ENCODE results near the gene SPON1. TPM values are rescaled to one million over a fixed set of nuclear protein-coding genes. Genes with fewer than 3 reads are reported as not detected.

The SPON1 gene
- total and polyA plus RNA-seq, 2 experiments from 2014 or later: 2.9 to 6.4 TPM

DNA sequence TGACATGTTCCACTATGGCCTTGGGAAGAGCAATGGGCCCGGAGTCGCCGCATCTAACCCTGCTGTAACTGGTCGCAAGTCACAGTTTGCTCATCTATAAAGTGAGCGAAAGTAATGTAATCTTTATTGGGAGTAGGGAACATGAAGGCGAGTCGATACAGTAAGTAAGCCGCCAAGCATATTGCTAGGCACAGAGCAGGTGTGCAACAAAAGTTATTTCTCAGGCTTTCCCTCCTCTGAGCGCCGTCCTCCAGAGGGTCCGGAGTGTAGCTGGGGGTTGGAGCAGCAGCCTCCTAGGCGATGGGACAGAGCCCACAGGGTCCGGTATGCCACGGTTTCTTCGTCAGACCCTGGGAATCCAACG, 343 bp upstream of the SPON1 start:
- H3K9me2 ChIP-seq (ENCODE audit: insufficient read depth): no peaks in the 10 kb centered on the region
- peak overlapping the region; percentile 96 for H3K4me2 ChIP-seq
- peak overlapping the region; percentile 99 for H2AFZ ChIP-seq
- no peaks in the 10 kb centered on the region for H3K9me3 Mint-ChIP-seq
- TF ChIP-seq EZH2 (IDR thresholded peaks at IDR 0.05; ENCODE audit: low read depth, unreplicated experiment) (no peak), JUNB (IDR thresholded peaks at IDR 0.05; ENCODE audit: unreplicated experiment) (no peak), ZNF331 (CRISPR knock-in tag; IDR thresholded peaks at IDR 0.05; ENCODE audit: low read depth) (no peak), STAT1 (IDR thresholded peaks at IDR 0.05; ENCODE audit: unreplicated experiment) (no peak), CREB1 (CRISPR knock-in tag; IDR thresholded peaks at IDR 0.05; ENCODE audit: low read depth) (no peak), POLR2AphosphoS5 (IDR thresholded peaks at IDR 0.05; ENCODE audit: low read depth) (no peak), ZNF114 (CRISPR knock-in tag; IDR thresholded peaks at IDR 0.05) (no peak), NANOG (IDR thresholded peaks at IDR 0.05; ENCODE audit: borderline replicate concordance) (no peak), EZH2phosphoT487 (IDR thresholded peaks at IDR 0.05; ENCODE audit: unreplicated experiment) (no peak)
- TF ChIP-seq, protein P1, sequence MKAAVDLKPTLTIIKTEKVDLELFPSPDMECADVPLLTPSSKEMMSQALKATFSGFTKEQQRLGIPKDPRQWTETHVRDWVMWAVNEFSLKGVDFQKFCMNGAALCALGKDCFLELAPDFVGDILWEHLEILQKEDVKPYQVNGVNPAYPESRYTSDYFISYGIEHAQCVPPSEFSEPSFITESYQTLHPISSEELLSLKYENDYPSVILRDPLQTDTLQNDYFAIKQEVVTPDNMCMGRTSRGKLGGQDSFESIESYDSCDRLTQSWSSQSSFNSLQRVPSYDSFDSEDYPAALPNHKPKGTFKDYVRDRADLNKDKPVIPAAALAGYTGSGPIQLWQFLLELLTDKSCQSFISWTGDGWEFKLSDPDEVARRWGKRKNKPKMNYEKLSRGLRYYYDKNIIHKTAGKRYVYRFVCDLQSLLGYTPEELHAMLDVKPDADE (IDR thresholded peaks at IDR 0.05): no peak
- TF ChIP-seq, protein P2, sequence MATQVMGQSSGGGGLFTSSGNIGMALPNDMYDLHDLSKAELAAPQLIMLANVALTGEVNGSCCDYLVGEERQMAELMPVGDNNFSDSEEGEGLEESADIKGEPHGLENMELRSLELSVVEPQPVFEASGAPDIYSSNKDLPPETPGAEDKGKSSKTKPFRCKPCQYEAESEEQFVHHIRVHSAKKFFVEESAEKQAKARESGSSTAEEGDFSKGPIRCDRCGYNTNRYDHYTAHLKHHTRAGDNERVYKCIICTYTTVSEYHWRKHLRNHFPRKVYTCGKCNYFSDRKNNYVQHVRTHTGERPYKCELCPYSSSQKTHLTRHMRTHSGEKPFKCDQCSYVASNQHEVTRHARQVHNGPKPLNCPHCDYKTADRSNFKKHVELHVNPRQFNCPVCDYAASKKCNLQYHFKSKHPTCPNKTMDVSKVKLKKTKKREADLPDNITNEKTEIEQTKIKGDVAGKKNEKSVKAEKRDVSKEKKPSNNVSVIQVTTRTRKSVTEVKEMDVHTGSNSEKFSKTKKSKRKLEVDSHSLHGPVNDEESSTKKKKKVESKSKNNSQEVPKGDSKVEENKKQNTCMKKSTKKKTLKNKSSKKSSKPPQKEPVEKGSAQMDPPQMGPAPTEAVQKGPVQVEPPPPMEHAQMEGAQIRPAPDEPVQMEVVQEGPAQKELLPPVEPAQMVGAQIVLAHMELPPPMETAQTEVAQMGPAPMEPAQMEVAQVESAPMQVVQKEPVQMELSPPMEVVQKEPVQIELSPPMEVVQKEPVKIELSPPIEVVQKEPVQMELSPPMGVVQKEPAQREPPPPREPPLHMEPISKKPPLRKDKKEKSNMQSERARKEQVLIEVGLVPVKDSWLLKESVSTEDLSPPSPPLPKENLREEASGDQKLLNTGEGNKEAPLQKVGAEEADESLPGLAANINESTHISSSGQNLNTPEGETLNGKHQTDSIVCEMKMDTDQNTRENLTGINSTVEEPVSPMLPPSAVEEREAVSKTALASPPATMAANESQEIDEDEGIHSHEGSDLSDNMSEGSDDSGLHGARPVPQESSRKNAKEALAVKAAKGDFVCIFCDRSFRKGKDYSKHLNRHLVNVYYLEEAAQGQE (IDR thresholded peaks at IDR 0.05; ENCODE audit: unreplicated experiment): no peak
- TF ChIP-seq, protein P3, sequence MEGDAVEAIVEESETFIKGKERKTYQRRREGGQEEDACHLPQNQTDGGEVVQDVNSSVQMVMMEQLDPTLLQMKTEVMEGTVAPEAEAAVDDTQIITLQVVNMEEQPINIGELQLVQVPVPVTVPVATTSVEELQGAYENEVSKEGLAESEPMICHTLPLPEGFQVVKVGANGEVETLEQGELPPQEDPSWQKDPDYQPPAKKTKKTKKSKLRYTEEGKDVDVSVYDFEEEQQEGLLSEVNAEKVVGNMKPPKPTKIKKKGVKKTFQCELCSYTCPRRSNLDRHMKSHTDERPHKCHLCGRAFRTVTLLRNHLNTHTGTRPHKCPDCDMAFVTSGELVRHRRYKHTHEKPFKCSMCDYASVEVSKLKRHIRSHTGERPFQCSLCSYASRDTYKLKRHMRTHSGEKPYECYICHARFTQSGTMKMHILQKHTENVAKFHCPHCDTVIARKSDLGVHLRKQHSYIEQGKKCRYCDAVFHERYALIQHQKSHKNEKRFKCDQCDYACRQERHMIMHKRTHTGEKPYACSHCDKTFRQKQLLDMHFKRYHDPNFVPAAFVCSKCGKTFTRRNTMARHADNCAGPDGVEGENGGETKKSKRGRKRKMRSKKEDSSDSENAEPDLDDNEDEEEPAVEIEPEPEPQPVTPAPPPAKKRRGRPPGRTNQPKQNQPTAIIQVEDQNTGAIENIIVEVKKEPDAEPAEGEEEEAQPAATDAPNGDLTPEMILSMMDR (conservative IDR thresholded peaks at IDR 0.05; ENCODE audit: low read depth in 2 of 2): no peak
- TF ChIP-seq, protein P4, sequence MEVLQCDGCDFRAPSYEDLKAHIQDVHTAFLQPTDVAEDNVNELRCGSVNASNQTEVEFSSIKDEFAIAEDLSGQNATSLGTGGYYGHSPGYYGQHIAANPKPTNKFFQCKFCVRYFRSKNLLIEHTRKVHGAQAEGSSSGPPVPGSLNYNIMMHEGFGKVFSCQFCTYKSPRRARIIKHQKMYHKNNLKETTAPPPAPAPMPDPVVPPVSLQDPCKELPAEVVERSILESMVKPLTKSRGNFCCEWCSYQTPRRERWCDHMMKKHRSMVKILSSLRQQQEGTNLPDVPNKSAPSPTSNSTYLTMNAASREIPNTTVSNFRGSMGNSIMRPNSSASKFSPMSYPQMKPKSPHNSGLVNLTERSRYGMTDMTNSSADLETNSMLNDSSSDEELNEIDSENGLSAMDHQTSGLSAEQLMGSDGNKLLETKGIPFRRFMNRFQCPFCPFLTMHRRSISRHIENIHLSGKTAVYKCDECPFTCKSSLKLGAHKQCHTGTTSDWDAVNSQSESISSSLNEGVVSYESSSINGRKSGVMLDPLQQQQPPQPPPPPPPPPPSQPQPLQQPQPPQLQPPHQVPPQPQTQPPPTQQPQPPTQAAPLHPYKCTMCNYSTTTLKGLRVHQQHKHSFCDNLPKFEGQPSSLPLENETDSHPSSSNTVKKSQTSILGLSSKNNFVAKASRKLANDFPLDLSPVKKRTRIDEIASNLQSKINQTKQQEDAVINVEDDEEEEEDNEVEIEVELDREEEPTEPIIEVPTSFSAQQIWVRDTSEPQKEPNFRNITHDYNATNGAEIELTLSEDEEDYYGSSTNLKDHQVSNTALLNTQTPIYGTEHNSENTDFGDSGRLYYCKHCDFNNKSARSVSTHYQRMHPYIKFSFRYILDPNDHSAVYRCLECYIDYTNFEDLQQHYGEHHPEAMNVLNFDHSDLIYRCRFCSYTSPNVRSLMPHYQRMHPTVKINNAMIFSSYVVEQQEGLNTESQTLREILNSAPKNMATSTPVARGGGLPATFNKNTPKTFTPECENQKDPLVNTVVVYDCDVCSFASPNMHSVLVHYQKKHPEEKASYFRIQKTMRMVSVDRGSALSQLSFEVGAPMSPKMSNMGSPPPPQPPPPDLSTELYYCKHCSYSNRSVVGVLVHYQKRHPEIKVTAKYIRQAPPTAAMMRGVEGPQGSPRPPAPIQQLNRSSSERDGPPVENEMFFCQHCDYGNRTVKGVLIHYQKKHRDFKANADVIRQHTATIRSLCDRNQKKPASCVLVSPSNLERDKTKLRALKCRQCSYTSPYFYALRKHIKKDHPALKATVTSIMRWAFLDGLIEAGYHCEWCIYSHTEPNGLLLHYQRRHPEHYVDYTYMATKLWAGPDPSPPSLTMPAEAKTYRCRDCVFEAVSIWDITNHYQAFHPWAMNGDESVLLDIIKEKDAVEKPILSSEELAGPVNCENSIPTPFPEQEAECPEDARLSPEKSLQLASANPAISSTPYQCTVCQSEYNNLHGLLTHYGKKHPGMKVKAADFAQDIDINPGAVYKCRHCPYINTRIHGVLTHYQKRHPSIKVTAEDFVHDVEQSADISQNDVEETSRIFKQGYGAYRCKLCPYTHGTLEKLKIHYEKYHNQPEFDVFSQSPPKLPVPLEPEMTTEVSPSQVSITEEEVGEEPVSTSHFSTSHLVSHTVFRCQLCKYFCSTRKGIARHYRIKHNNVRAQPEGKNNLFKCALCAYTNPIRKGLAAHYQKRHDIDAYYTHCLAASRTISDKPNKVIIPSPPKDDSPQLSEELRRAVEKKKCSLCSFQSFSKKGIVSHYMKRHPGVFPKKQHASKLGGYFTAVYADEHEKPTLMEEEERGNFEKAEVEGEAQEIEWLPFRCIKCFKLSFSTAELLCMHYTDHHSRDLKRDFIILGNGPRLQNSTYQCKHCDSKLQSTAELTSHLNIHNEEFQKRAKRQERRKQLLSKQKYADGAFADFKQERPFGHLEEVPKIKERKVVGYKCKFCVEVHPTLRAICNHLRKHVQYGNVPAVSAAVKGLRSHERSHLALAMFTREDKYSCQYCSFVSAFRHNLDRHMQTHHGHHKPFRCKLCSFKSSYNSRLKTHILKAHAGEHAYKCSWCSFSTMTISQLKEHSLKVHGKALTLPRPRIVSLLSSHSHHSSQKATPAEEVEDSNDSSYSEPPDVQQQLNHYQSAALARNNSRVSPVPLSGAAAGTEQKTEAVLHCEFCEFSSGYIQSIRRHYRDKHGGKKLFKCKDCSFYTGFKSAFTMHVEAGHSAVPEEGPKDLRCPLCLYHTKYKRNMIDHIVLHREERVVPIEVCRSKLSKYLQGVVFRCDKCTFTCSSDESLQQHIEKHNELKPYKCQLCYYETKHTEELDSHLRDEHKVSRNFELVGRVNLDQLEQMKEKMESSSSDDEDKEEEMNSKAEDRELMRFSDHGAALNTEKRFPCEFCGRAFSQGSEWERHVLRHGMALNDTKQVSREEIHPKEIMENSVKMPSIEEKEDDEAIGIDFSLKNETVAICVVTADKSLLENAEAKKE (CRISPR knock-in tag; IDR thresholded peaks at IDR 0.05): no peak
- H3K4me1 ChIP-seq (ENCODE audit: insufficient read depth): peaks cover 44% of the 10 kb centered on the region
- H4K20me1 ChIP-seq (replicated peaks; ENCODE audit: insufficient read depth): no peaks in the 10 kb centered on the region; the same call in 1 of the 2 replicates
- H3K27ac Mint-ChIP-seq: no peak overlapping the region
- peak overlapping the region; percentile 72 for H3K4me3 Mint-ChIP-seq
- no peaks in the 10 kb centered on the region for H3K36me3 Mint-ChIP-seq (ENCODE audit: low read depth)
- peak overlapping the region; percentile 75 for H3K4me3 ChIP-seq
- ATAC-seq (peak; percentile 3), DNase-seq (ENCODE audit: low spot score) (peak; percentile 21)
- H3K36me3 ChIP-seq (ENCODE audit: insufficient read depth): no peaks in the 10 kb centered on the region
- peaks cover 32% of the 10 kb centered on the region for H3K4me1 Mint-ChIP-seq
- H3K27ac ChIP-seq (ENCODE audit: low read depth): no peak overlapping the region
- H3K79me2 ChIP-seq (replicated peaks; ENCODE audit: insufficient read depth): no peaks in the 10 kb centered on the region
- peaks cover 90% of the 10 kb centered on the region for H3K27me3 ChIP-seq (ENCODE audit: insufficient read depth)
- H3K27me3 Mint-ChIP-seq (ENCODE audit: insufficient read depth, low read depth, poor library complexity): peaks cover 55% of the 10 kb centered on the region
- H3F3A ChIP-seq (replicated peaks; ENCODE audit: low read depth): no peaks in the 10 kb centered on the region
